NCI-H2171 treated with DMSO at 0.1 percent for 48 hours (cell line): ENCODE measurements around the gene ROBO2.

ENCODE experiments used
- DNase-seq: peaks from one replicate; lab custom pipeline; 2025; lab: John Stamatoyannopoulos, UW

The ROBO2 gene

GRCh38 chr3:77190374-77190773, 150.5 kb downstream of the ROBO2 start:
- no peak for DNase-seq

- no peak for DNase-seq
These were observed 151.1 kb downstream of the ROBO2 start for GRCh38 chr3:77191014-77191413.

GRCh38 chr3:77191640-77192039, 151.7 kb downstream of the ROBO2 start:
- no peak for DNase-seq

- DNase-seq, result no peak
These were observed 156.1 kb downstream of the ROBO2 start for GRCh38 chr3:77195766-77196545.

GRCh38 chr3:77197408-77197807, 157.5 kb downstream of the ROBO2 start:
- no peak for DNase-seq

GRCh38 chr3:77203851-77204250, 164.0 kb downstream of the ROBO2 start:
- no peak for DNase-seq

GRCh38 chr3:77204788-77205187, 164.9 kb downstream of the ROBO2 start:
- DNase-seq, result no peak

- no peak for DNase-seq
These were observed 167.9 kb downstream of the ROBO2 start for GRCh38 chr3:77207753-77208152.

- peak; percentile 72 for DNase-seq
These were observed 182.8 kb downstream of the ROBO2 start for GRCh38 chr3:77222701-77223100.

- DNase-seq, result no peak
These were observed 187.7 kb downstream of the ROBO2 start for GRCh38 chr3:77227567-77227966.

GRCh38 chr3:77232557-77232956, 192.7 kb downstream of the ROBO2 start:
- no peak for DNase-seq

- DNase-seq, result no peak
These were observed 194.1 kb downstream of the ROBO2 start for GRCh38 chr3:77234004-77234403.

GRCh38 chr3:77236118-77236517, 196.2 kb downstream of the ROBO2 start:
- no peak for DNase-seq

GRCh38 chr3:77240072-77240650, 200.3 kb downstream of the ROBO2 start:
- no peak for DNase-seq

- DNase-seq, result no peak
These were observed 202.5 kb downstream of the ROBO2 start for GRCh38 chr3:77242371-77242770.

- DNase-seq, result no peak
These were observed 205.1 kb downstream of the ROBO2 start for GRCh38 chr3:77244981-77245380.

GRCh38 chr3:77247061-77247460, 207.2 kb downstream of the ROBO2 start:
- DNase-seq, result no peak

- DNase-seq, result no peak
These were observed 207.9 kb downstream of the ROBO2 start for GRCh38 chr3:77247817-77248216.

- DNase-seq, result no peak
These were observed 208.5 kb downstream of the ROBO2 start for GRCh38 chr3:77248420-77248819.

GRCh38 chr3:77251136-77251535, 211.2 kb downstream of the ROBO2 start:
- no peak for DNase-seq

- DNase-seq, result peak; percentile 40
These were observed 215.3 kb downstream of the ROBO2 start for GRCh38 chr3:77254967-77255831.

GRCh38 chr3:77256584-77257503, 216.9 kb downstream of the ROBO2 start:
- peak; percentile 95 for DNase-seq
